ENCODE measurements around the gene SH3BP2.
"Not testable (repeated sequence)": the region's sequence is repeated elsewhere in the genome, so short reads cannot be mapped to it uniquely, and the experiment has no call there.

- not testable (repeated sequence) for TF ChIP-seq CTCF, POLR2AphosphoS5 (IDR thresholded peaks at IDR 0.05)
These were observed 12.2 kb upstream of the SH3BP2 start for GRCh38 chr4:2780643-2781042.

All from prostate gland (tissue), 2 donors.